Right atrium auricular region (tissue), 2 donors: Measurements from ENCODE around the gene PFKFB1. TPM values are rescaled to one million over a fixed set of nuclear protein-coding genes. Genes with fewer than 3 reads are reported as not detected.
A peak's percentile ranks its signal among the peaks of the same experiment; 100 is the strongest.

Source experiments
- DNase-seq: peaks from one replicate; pipeline ENCODE4 v3.0.0-alpha.2; 2019; ENCODE audit warnings: low spot score
- H3K27ac ChIP-seq, 2 donors: fragments of 200-600 bp; sonication (generic); 1 replicate in 1 of 2; 2 replicates in 1 of 2; pipeline ENCODE4 v1.5.1; 2016 to 2019
- H3K27me3 ChIP-seq, 2 donors: fragments of 200-600 bp; sonication (generic); one replicate each; pipeline versions ENCODE4 v1.5.1 to v1.6.0; 2017 to 2019
- H3K36me3 ChIP-seq: fragments of 200-600 bp; sonication (generic); one replicate; pipeline ENCODE4 v1.5.1; 2016
- H3K4me1 ChIP-seq, 2 donors: fragments of 200-600 bp; sonication (generic); one replicate each; pipeline versions ENCODE4 v1.5.1 to v1.6.0; 2017 to 2019
- H3K4me3 ChIP-seq, 2 donors: fragments of 200-600 bp; sonication (generic); 1 replicate in 1 of 2; 2 replicates in 1 of 2; pipeline ENCODE4 v1.5.1; 2017 to 2019; ENCODE audit warnings: mild to moderate bottlenecking in 1 of 2, moderate library complexity in 1 of 2
- H3K9me3 ChIP-seq, 2 donors: fragments of 200-600 bp; sonication (generic); one replicate each; pipeline ENCODE4 v1.5.1; 2019
- CTCF ChIP-seq, 2 donors: fragments of 200-600 bp; sonication (generic); IDR thresholded peaks; one replicate each; pipeline ENCODE4 v1.5.1; 2019; ENCODE audit warnings: antibody characterized with exemption in 2 of 2
- total RNA-seq, 2 donors: library from RNA; depleted of rRNA; stranded (reverse); fragments of >200 nt; gene quantifications; one replicate each; pipeline ENCODE4 v1.1.0, GENCODE V29; 2016

The PFKFB1 gene
- total RNA-seq, 2 donors from 2014 or later, result not detected

DNA sequence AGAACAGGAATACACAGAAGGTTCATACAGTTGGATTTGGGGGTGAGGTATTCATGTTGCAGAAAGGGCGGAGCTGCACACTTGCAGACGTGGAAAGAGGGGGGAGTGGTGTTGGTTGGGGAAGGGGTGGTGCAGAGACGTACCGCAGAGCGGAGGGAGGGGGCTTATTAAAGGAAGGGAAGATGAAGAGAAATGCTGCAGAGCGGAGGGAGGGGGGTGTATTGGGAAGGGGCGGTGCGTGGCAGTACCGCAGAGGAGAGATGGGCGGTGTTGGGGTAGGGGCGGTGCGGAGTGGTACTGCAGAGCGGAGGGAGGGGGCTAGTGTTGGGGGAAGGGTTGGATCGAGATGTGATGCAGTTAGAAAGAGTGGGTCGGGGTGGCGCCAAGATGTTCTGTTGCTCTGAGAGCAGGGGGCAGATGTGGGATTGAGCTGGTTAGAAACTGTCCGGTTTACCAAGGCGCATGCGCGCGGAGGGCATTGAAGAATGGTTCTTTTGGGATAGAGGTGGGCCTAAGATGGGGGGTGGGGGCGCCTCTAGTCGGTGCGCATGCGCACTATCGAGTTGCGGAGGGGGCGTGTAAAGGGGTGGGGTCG, 72.5 kb downstream of the PFKFB1 start:
- Histone ChIP-seq H3K27me3 (no peaks in the 10 kb centered on the region), H3K27ac (peak overlapping the region in 1 of 2 donors; percentile 40), H3K9me3 (no peaks in the 10 kb centered on the region), H3K36me3 (no peaks in the 10 kb centered on the region), H3K4me3 (peak overlapping the region; percentile 50 to 52), H3K4me1 (no peaks in the 10 kb centered on the region)
- DNase-seq, result no peak
- no peak for TF ChIP-seq CTCF (IDR thresholded peaks at IDR 0.05)

DNA sequence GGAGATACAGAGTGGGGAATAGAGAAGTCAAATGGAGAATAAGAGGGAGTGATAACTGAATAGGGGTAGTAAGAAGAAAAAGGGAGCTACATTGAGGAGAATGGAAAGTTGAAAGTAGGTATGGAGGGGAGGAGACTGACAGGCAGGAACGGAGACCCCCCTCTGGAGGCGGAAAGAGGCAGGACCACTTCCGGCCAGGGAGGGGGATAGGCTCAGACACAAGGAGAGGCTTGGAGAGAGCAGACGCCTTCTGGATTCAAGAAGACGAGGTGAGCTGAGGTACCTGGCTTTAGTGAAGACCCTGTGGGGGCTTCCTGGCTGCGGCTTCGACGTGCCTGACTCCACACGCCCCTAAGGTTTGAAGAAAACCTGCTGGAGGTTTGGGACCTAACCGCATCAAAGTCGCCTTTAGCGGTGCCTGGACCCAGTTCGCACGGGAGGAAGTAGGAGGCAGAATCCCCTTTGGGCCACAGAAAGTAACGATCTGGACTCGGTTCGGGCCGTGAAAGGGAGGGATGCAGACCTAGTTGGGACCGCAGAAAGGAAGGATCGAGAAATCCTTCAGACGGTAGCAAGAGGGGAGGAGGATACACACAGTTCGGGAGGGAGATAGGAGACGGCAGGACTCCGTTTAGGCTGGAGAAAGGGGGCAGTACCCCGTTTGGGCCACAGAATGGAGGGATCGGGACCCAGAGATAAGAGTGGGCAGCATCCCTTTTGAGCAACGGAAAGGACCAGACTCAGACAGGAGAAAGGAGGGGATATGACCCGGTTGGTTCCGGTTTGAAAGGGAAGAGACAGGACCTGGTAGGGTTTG, 73.2 kb downstream of the PFKFB1 start, which contains the start of gene TRO:
TSS of gene TRO (plus strand) at position 215 of the 817 bp plus-strand sequence. CDS start 1,423 bp downstream, outside the sequence.
- Histone ChIP-seq H3K9me3 (no peaks in the 10 kb centered on the region), H3K4me1 (no peaks in the 10 kb centered on the region), H3K27ac (peak within 1 kb of the TSS in 1 of 2 donors; percentile 40), H3K36me3 (no peaks in the 10 kb centered on the region), H3K4me3 (peak within 1 kb of the TSS; percentile 50 to 52), H3K27me3 (no peaks in the 10 kb centered on the region)
- no peak for TF ChIP-seq CTCF (IDR thresholded peaks at IDR 0.05)
- no peak for DNase-seq

GRCh38 chrX:54909941-54910340, 84.0 kb downstream of the PFKFB1 start:
- Histone ChIP-seq H3K27ac (no peak overlapping the region), H3K4me3 (no peak overlapping the region), H3K4me1 (no peaks in the 10 kb centered on the region), H3K36me3 (no peaks in the 10 kb centered on the region), H3K27me3 (no peaks in the 10 kb centered on the region), H3K9me3 (peaks cover 0 to 12% of the 10 kb centered on the region in 2 donors)
- no peak for DNase-seq
- TF ChIP-seq CTCF (IDR thresholded peaks at IDR 0.05), result no peak

GRCh38 chrX:54894159-54894558, 99.8 kb downstream of the PFKFB1 start:
- Histone ChIP-seq H3K36me3 (no peaks in the 10 kb centered on the region), H3K4me1 (no peaks in the 10 kb centered on the region), H3K27ac (no peak overlapping the region), H3K4me3 (no peak overlapping the region), H3K9me3 (peaks cover 0 to 13% of the 10 kb centered on the region in 2 donors), H3K27me3 (no peaks in the 10 kb centered on the region)
- no peak for TF ChIP-seq CTCF (IDR thresholded peaks at IDR 0.05)
- no peak for DNase-seq

DNA sequence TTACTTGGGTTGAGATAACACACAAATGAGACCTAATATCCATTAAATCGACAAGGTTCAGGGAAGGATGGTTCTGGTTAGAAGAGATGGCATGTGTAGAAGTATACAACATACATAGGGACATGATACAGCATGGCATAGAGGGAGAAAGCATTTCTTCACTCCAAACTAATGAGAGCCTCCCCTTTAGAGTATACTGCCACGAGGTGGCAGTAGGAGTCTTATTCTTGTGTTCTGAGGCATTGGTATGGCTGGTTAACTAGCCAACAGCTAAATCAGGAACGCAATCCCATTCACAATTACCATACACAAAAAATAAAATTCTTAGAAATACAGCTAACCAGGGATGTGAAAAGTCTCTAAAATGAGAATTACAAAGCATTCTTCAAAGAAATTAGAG, 102.4 kb downstream of the PFKFB1 start:
- no peak for DNase-seq
- peaks cover 0 to 13% of the 10 kb centered on the region in 2 donors for H3K9me3 ChIP-seq
- TF ChIP-seq CTCF (IDR thresholded peaks at IDR 0.05), result peak in 1 of 2 donors; percentile 53

More for the DNA sequence above, 102.4 kb downstream of the PFKFB1 start:
- no peaks in the 10 kb centered on the region for H3K27me3 ChIP-seq
- no peak overlapping the region for H3K4me3 ChIP-seq
- no peaks in the 10 kb centered on the region for H3K4me1 ChIP-seq
- no peak overlapping the region for H3K27ac ChIP-seq
- no peaks in the 10 kb centered on the region for H3K36me3 ChIP-seq
